ENCODE measurements around the gene GLOD5. TPM values are rescaled to one million over a fixed set of nuclear protein-coding genes. Genes with fewer than 3 reads are reported as not detected.
A peak's percentile ranks its signal among the peaks of the same experiment; 100 is the strongest.

GLOD5 gene
- total and polyA plus RNA-seq, 9 of the 15 experiments (the other 6 are each of a cell fraction or from before 2014, with no cell fraction given) = 0.27 to 4.4 (median 2.2) TPM

DNA sequence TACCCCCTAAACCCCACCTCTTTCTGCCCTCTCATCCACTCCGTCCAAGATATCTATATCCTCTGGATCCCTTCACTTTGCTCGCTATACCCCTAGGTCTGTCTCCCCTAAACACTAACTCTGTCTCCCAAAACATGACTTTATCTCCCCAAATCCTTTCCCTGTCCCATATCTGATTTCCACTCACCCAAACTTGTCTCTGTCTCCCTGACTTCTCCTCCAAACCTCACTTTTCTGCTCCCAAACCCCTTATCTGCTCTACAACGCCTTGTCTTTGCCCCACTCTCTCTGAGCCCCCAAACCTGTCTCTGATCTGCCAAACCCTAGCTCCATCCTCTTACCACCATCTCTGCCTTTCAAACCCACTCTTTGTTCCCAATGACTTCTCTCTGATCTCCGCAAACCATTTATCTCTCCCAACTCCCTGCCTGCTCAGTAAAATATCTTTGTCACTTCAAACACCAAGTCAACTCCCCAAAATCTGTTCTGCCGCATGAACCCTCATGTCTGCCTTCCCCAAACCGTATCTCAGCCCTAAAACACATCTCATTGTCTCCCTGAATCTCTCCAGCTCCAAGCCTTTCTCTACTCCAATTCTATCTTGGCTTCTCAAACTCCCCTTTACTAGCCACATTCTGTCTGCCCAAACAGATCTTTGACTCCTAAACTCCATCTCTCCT lies 25.4 kb downstream of the GLOD5 start (continued):
- TF ChIP-seq YBX1 (IDR thresholded peaks at IDR 0.05) (no peak), CBFA2T2 (conservative IDR thresholded peaks at IDR 0.05) (no peak), E4F1 (CRISPR knock-in tag; IDR thresholded peaks at IDR 0.05; ENCODE audit: borderline replicate concordance) (no peak), HDAC2 (IDR thresholded peaks at IDR 0.05) (no peak), BCOR (IDR thresholded peaks at IDR 0.05) (no peak), NCOA1 (IDR thresholded peaks at IDR 0.05; ENCODE audit: low read depth) (0 out of 2 replicates have a peak, but pooled peaks have one; percentile 8), TGIF2 (CRISPR knock-in tag; IDR thresholded peaks at IDR 0.05) (no peak), KLF6 (CRISPR knock-in tag; IDR thresholded peaks at IDR 0.05; ENCODE audit: borderline replicate concordance) (no peak), MTA1 (IDR thresholded peaks at IDR 0.05; ENCODE audit: borderline replicate concordance) (peak; percentile 16; the same call in 1 of the 2 replicates), HDAC1 (IDR thresholded peaks at IDR 0.05) (peak in 1 of 2 experiments; percentile 8; a peak in 1 of 4 replicates), TOE1 (IDR thresholded peaks at IDR 0.05; ENCODE audit: borderline replicate concordance) (peak; percentile 46), TOE1 (CRISPR knock-in tag; IDR thresholded peaks at IDR 0.05; ENCODE audit: borderline replicate concordance, low read depth) (no peak), TARDBP (IDR thresholded peaks at IDR 0.05) (no peak), ZBTB40 (IDR thresholded peaks at IDR 0.05) (peak; percentile 72), ZBTB40 (CRISPR knock-in tag; IDR thresholded peaks at IDR 0.05) (no peak), MCM2 (IDR thresholded peaks at IDR 0.05; ENCODE audit: low read depth) (no peak)
- TF ChIP-seq, protein P1, sequence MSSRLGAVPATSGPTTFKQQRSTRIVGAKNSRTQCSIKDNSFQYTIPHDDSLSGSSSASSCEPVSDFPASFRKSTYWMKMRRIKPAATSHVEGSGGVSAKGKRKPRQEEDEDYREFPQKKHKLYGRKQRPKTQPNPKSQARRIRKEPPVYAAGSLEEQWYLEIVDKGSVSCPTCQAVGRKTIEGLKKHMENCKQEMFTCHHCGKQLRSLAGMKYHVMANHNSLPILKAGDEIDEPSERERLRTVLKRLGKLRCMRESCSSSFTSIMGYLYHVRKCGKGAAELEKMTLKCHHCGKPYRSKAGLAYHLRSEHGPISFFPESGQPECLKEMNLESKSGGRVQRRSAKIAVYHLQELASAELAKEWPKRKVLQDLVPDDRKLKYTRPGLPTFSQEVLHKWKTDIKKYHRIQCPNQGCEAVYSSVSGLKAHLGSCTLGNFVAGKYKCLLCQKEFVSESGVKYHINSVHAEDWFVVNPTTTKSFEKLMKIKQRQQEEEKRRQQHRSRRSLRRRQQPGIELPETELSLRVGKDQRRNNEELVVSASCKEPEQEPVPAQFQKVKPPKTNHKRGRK (tag; IDR thresholded peaks at IDR 0.05) = no peak
